Caco-2 (cell line): ENCODE results near the gene CWC22. TPM values are rescaled to one million over a fixed set of nuclear protein-coding genes. Genes with fewer than 3 reads are reported as not detected.

Experiments
- BruUV-seq: library from RNA; stranded (reverse); fragments of 400-500 nt; replicated peaks from 2 replicates; lab custom pipeline; 2021; lab: Mats Ljungman, UMichigan
- CTCF ChIA-PET: fragments of 300-600 bp; sonication (Branson Sonifier 250); formaldehyde crosslinking; loops from one replicate; lab custom pipeline; 2022; ENCODE audit warnings: antibody characterized with exemption; lab: Charles Lee
- POLR2A ChIA-PET: fragments of 300-600 bp; sonication (Branson Sonifier 250); formaldehyde crosslinking; loops from one replicate; lab custom pipeline; 2022; ENCODE audit warnings: antibody characterized with exemption; lab: Charles Lee
- DNase-seq, 2 experiments: peaks; one replicate each; pipeline versions ENCODE4 v3.0.0 to v3.0.0-alpha.2; 2020 to 2022
- H3K27me3 ChIP-seq: replicated peaks from 2 replicates; pipeline ENCODE4 v1.6.0; 2011; ENCODE audit warnings: low read length; ENCODE audit not compliant: control insufficient read depth, insufficient read depth
- H3K36me3 ChIP-seq: 2 replicates; pipeline ENCODE4 v1.5.1; 2011; ENCODE audit warnings: low read length; ENCODE audit not compliant: control insufficient read depth, insufficient read depth
- H3K4me1 ChIP-seq: fragments of 250-450 bp; sonication (Bioruptor Pico); 2 replicates; pipeline ENCODE4 v1.5.1; 2020; ENCODE audit warnings: mild to moderate bottlenecking
- H3K4me3 ChIP-seq: 2 replicates; pipeline ENCODE4 v1.5.1; 2011; ENCODE audit warnings: low read depth, mild to moderate bottlenecking, control low read depth, low read length
- H3K9me3 ChIP-seq: fragments of 250-450 bp; sonication (Bioruptor Pico); 2 replicates; pipeline ENCODE4 v1.5.1; 2020; ENCODE audit warnings: mild to moderate bottlenecking, moderate library complexity
- H3K27ac Mint-ChIP-seq: one replicate; pipeline ENCODE4 v1.8.0; 2022; ENCODE audit warnings: mixed read lengths; ENCODE audit not compliant: unreplicated experiment
- H3K27me3 Mint-ChIP-seq: one replicate; pipeline ENCODE4 v1.8.0; 2022; ENCODE audit warnings: mixed read lengths; ENCODE audit not compliant: insufficient read depth, unreplicated experiment
- H3K36me3 Mint-ChIP-seq: one replicate; pipeline ENCODE4 v1.8.0; 2022; ENCODE audit warnings: mild to moderate bottlenecking, mixed read lengths; ENCODE audit not compliant: insufficient read depth, unreplicated experiment
- H3K4me1 Mint-ChIP-seq: one replicate; pipeline ENCODE4 v1.8.0; 2022; ENCODE audit warnings: low read depth, mixed read lengths; ENCODE audit not compliant: unreplicated experiment
- H3K4me3 Mint-ChIP-seq: one replicate; pipeline ENCODE4 v1.8.0; 2022; ENCODE audit warnings: mild to moderate bottlenecking, moderate library complexity, mixed read lengths; ENCODE audit not compliant: unreplicated experiment
- H3K9me3 Mint-ChIP-seq: one replicate; pipeline ENCODE4 v1.8.0; 2022; ENCODE audit warnings: mixed read lengths; ENCODE audit not compliant: unreplicated experiment
- intact Hi-C: fragments of 100-400 bp; cut with micrococcal nuclease; formaldehyde crosslinking; loops from one replicate; pipeline ENCODE4 v1.10.0; 2022; ENCODE audit not compliant: unreplicated experiment
- total RNA-seq: library from RNA; stranded (reverse); gene quantifications from 2 replicates; pipeline ENCODE4 v1.2.3, GENCODE V29; 2022
- TF ChIP-seq, protein P1 (sequence below), 2 experiments: fragments of 200-600 bp in 1 of 2; IDR thresholded peaks; 1 replicate in 1 of 2; 2 replicates in 1 of 2; pipeline versions ENCODE4 v1.5.1 to v1.8.0; 2011 to 2022; ENCODE audit warnings: antibody characterized with exemption in 1 of 2, control low read depth in 1 of 2, inconsistent platforms in 1 of 2, low read depth in 1 of 2, low read length in 1 of 2, mild to moderate bottlenecking in 1 of 2, moderate library complexity in 1 of 2; ENCODE audit not compliant: insufficient read depth in 1 of 2, severe bottlenecking in 1 of 2, unreplicated experiment in 1 of 2

CWC22 gene
- total RNA-seq, 1 experiment from 2014 or later = 20.3 TPM

DNA sequence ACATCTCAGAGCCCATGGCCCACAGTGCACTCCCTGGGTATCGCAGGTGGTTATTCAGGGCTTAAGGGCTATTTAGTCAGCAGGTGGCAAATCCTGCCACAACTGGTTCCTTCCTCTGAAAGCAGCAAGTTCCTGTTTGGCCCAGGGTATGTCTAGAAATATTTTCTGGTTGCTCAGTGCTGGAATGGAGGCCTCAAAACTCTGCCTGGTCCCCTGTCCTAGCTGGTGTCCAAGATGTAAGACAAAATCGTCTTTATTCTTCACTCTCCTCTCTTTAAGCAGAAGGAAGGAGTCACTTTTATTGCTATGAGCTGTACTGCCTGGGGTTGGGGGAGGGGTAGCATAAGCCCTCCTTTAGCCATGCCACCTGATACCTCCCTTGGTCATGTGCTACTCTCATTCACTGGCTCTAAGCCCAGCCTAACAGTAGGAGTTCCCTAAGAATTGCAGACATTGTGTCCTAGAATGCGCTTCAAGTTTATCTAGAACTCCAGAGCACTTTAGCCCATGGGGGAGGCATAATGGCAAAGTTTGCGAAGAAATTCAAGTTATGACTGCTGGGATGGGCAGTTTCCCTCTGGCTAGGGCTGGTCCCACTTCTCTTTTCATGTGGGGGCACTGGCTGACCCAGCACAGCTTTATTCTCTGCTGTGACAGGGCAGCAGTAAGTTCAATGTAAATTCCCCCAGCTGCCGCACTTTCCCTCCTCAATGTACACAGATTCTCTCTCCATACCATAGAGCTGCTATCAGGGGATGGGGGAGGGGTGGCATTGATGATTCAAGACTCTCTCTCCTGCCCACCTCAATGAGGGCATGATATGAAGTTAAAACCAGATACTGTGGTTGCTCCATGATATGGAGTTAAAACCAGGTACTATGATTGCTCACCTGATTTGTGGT is 27.1 kb upstream of the CWC22 start:
- TF ChIP-seq, protein P1, sequence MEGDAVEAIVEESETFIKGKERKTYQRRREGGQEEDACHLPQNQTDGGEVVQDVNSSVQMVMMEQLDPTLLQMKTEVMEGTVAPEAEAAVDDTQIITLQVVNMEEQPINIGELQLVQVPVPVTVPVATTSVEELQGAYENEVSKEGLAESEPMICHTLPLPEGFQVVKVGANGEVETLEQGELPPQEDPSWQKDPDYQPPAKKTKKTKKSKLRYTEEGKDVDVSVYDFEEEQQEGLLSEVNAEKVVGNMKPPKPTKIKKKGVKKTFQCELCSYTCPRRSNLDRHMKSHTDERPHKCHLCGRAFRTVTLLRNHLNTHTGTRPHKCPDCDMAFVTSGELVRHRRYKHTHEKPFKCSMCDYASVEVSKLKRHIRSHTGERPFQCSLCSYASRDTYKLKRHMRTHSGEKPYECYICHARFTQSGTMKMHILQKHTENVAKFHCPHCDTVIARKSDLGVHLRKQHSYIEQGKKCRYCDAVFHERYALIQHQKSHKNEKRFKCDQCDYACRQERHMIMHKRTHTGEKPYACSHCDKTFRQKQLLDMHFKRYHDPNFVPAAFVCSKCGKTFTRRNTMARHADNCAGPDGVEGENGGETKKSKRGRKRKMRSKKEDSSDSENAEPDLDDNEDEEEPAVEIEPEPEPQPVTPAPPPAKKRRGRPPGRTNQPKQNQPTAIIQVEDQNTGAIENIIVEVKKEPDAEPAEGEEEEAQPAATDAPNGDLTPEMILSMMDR (IDR thresholded peaks at IDR 0.05; ENCODE audit: insufficient read depth in 1 of 2, low read depth in 1 of 2, low read length in 1 of 2, severe bottlenecking in 1 of 2, unreplicated experiment in 1 of 2) = no peak
- H3K27me3 Mint-ChIP-seq = peaks cover 5% of the 10 kb centered on the region
- no peaks in the 10 kb centered on the region for H3K4me1 Mint-ChIP-seq
- H3K9me3 ChIP-seq = peaks cover 25% of the 10 kb centered on the region
- H3K9me3 Mint-ChIP-seq = peaks cover 16% of the 10 kb centered on the region
- POLR2A ChIA-PET = no interaction called here
- peaks cover 11% of the 10 kb centered on the region; the same call in 1 of the 2 replicates for H3K4me1 ChIP-seq
- H3K27me3 ChIP-seq = no peaks in the 10 kb centered on the region
- no peak overlapping the region for H3K27ac Mint-ChIP-seq
- H3K36me3 ChIP-seq = no peaks in the 10 kb centered on the region
- BruUV-seq = no TSS peak
- no peak for DNase-seq
- intact Hi-C loops = no loop called here
- H3K36me3 Mint-ChIP-seq = no peaks in the 10 kb centered on the region
- CTCF ChIA-PET = no interaction called here
- no peak overlapping the region for H3K4me3 ChIP-seq
- H3K4me3 Mint-ChIP-seq = no peak overlapping the region

DNA sequence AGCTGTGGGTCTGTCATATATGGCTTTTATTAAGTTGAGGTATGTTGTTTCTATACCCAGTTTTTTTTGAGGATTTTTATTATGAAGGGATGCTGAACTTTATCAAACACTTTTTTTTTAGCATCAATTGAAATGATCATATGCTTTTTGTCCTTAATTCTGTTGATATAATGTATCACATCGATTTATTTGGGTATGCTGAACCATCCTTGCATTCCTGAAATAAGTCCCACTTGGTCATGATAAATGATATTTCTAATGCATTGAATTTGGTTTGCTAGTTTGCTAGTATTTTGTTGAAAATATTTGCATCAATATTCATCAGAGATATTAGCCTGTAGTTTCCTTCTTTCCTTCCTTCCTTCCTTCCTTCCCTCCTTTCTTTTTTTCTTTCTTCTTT is 22.5 kb upstream of the CWC22 start:
- Mint-ChIP-seq H3K9me3 (peaks cover 16% of the 10 kb centered on the region), H3K27ac (no peak overlapping the region), H3K27me3 (no peaks in the 10 kb centered on the region), H3K4me1 (no peaks in the 10 kb centered on the region), H3K4me3 (no peak overlapping the region), H3K36me3 (no peaks in the 10 kb centered on the region)
- H3K36me3 ChIP-seq = no peaks in the 10 kb centered on the region
- ChIA-PET POLR2A (no interaction called here), CTCF (no interaction called here)
- BruUV-seq = no TSS peak
- DNase-seq = no peak
- no peaks in the 10 kb centered on the region for H3K4me1 ChIP-seq
- H3K4me3 ChIP-seq = no peak overlapping the region
- H3K9me3 ChIP-seq = peaks cover 32% of the 10 kb centered on the region
- intact Hi-C loops = no loop called here
- TF ChIP-seq, protein P1 (IDR thresholded peaks at IDR 0.05; ENCODE audit: insufficient read depth in 1 of 2, low read depth in 1 of 2, low read length in 1 of 2, severe bottlenecking in 1 of 2, unreplicated experiment in 1 of 2) = no peak
- H3K27me3 ChIP-seq = no peaks in the 10 kb centered on the region

DNA sequence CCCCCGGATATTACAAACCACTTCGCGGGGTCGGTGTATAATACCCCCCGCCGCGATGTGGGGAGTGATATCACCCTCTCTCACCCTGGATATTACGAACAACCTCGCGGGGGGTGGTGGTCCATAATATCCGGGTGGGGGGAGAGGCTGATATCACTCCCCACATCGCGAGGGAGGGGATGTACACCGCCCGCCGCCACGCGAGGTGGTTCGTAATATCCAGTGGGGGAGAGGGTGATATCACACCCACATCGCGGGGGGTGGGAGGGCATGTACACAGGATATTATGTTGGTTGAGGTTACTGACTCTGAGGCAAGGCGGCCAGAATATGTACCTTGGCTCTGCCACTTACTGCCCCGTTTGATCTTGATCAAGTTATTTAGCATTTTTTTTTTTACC is 14.8 kb upstream of the CWC22 start:
- H3K27me3 ChIP-seq = no peaks in the 10 kb centered on the region
- no peaks in the 10 kb centered on the region for H3K9me3 ChIP-seq
- Mint-ChIP-seq H3K36me3 (no peaks in the 10 kb centered on the region), H3K9me3 (no peaks in the 10 kb centered on the region), H3K4me3 (no peak overlapping the region), H3K4me1 (no peaks in the 10 kb centered on the region), H3K27ac (no peak overlapping the region), H3K27me3 (peaks cover 2% of the 10 kb centered on the region)
- intact Hi-C loops = no loop called here
- BruUV-seq = no TSS peak
- H3K36me3 ChIP-seq = no peaks in the 10 kb centered on the region
- no peak overlapping the region for H3K4me3 ChIP-seq
- TF ChIP-seq, protein P1 (IDR thresholded peaks at IDR 0.05; ENCODE audit: insufficient read depth in 1 of 2, low read depth in 1 of 2, low read length in 1 of 2, severe bottlenecking in 1 of 2, unreplicated experiment in 1 of 2) = no peak
- DNase-seq = no peak
- CTCF ChIA-PET = no interaction called here
- POLR2A ChIA-PET = no interaction called here
- H3K4me1 ChIP-seq = no peaks in the 10 kb centered on the region
